GM12873 (cell line): ENCODE measurements around the gene PRX.

Source experiments
- TF ChIP-seq, protein P1 (sequence below): IDR thresholded peaks from 2 replicates; pipeline ENCODE4 v1.5.1; 2012; ENCODE audit warnings: low read depth, mild to moderate bottlenecking, moderate library complexity, low read length, control low read depth; ENCODE audit not compliant: insufficient read depth; ENCODE audit errors: missing control alignments

PRX gene

DNA sequence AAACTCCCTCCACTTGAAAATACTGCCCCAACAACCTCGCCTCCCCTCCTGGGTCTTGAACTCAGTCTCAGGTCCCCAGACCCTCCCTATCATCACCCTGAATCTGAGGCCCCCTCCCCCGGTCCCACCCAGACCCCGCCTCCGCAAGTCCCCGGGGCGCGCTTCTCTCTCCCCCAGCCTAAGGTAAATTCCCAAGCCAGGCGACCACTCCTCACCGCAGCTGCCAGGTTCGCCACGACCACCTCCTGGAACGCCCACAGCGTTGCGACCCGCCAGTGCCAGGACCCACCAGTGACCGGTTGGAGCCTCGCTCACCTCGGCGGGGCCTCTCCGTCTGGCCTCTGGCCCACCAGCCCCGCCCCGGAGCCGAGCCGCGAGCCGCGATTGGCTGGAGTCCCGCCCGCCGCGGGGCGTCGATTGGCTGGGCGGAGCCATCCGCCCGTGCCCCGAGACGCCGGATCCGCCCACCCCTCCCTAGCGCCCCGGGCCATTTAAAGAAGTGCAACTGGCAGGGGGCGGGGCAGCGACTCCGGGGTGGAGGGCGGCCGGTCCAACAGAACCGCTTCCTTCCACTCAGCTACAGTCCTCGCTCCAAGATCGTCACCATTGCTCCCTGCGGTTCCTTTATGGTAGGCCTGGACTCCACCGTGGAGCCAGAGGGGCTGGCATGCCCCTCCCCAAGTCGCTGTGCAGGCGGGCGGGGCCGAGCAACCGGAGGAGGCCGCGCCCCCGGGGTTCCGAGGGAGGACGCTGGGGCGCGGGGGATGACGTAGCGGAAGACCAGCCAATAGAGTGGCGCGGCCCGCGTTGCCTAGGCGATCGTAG is 31.0 kb upstream of the PRX start, which contains the start of gene SERTAD3:
Gene SERTAD3 (minus strand): TSS at position 336 of the 825 bp plus-strand sequence. CDS start 2,255 bp downstream, outside the sequence.
- TF ChIP-seq, protein P1, sequence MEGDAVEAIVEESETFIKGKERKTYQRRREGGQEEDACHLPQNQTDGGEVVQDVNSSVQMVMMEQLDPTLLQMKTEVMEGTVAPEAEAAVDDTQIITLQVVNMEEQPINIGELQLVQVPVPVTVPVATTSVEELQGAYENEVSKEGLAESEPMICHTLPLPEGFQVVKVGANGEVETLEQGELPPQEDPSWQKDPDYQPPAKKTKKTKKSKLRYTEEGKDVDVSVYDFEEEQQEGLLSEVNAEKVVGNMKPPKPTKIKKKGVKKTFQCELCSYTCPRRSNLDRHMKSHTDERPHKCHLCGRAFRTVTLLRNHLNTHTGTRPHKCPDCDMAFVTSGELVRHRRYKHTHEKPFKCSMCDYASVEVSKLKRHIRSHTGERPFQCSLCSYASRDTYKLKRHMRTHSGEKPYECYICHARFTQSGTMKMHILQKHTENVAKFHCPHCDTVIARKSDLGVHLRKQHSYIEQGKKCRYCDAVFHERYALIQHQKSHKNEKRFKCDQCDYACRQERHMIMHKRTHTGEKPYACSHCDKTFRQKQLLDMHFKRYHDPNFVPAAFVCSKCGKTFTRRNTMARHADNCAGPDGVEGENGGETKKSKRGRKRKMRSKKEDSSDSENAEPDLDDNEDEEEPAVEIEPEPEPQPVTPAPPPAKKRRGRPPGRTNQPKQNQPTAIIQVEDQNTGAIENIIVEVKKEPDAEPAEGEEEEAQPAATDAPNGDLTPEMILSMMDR: no peak

DNA sequence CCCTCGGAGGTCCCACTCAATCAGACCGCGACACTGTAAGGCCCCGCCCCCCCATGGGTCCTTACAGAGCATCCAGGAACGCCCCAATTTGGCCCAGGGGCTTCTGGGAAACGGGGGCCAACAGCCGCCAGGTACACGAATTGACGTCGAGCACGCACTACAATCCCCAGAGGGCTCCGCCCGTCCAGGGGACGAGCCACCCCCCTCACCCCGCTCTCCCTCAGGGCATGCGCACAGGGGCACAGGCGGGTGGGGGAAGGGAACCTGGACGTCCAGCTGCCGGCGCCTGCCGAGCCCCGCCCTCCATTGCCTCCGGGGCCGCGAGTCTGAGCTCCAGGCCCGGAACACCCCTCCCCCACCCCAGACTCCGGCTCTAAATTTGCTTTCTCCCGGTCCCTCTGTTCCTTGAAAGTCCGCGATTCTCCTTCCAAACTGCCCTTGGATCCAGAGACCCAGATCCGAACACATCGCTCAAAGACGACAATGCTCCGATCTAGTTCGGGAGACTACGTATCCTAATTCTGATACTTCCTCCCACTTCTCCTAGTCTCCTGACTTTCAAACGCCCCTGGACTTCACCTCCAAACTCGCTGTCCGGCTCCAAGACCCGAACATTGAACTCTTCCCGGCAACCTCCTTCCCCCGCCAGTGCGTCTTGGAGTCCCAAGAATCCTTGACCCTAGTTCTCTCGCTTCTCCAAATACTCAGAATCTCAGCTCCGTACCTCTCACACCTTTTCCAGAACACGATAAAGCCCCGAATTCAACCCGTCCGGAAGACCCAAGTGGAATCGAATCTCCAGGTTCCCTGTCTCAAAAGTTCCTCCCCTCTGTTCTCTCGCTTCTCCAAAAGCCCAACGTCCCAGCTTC is 30.2 kb upstream of the PRX start:
- TF ChIP-seq, protein P1: no peak

DNA sequence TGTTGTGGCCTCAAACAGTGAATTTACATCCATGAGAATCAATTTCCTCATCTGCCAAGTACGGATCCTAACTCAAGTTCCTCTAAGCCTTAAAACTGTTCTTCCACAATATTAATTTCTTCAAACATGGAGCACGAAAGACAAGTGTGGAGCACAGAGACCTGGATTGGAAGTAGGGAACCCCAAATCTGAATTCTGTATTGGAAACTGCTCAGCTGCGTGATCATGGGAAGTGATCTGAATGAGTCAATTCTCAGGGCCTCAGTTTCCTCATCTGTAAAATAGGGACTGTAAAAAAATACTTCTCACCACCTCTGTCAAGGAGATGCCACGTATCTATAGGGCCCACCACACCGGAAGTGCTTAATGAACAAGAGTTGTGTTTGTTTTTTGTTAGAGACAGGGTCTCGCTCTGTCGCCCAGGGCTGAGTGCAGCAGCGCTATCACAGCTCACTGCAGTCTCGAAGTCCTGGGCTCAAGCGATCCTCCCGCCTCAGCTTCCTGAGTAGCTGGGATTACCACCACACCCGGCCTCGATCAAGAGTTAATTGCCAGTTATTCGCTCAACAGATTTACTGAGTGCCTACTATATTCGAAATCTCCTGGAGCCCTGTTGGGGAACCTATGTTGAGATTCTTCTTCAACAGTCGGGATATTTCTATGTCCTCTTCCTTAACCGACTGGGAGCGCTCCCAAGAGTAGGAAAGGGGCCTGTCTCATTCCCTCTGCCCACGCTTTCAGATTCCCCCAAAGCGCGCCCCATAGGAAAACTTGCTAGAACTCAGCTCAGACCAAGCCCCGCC is 29.4 kb upstream of the PRX start:
- TF ChIP-seq, protein P1: no peak

DNA sequence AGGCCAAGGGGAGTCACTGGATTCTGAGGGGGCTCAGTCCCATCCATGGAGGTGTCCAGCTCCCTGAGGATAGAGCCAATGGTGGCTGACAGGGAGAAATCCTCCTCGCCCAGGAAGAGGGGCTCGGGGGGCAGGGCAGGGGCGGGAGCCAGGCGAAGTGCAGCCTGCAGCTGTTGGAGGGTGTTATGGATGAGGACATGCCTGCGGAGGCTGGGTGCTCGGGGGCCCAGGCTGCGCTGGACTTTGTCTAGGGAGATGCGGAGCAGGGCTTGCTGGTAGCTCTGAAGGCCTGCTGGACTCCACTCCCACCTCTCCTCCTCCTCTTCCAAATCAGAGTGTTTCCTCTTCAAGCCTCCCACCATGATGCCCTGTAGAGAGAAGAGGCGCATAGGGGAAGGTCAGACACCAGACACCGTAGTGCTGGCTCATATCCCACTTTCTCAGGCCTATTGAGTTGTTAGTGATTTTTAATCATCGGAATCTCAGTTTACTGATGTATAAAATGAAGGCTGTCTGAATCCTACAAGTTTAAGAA is 28.6 kb upstream of the PRX start:
- TF ChIP-seq, protein P1: no peak

DNA sequence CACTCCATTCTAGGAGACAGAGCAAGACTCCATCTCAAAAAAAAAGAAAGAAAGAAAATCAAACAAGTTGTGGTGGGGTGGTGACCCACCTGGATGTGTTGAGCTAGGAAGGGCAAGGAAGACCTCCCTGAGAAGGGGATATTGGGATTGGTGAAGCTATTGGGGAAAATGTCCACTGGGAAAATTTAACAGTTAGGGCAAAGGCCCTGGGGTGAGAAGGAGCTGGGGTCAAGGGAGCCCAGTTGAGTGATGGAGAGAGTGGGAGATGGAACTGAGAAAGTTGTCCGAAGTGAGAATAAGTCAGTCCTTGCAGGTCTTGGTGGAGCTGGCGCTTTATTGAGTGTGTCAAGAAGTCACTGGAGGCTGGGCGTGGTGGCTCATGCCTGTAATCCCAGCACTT is 25.1 kb upstream of the PRX start:
- TF ChIP-seq, protein P1: no peak

DNA sequence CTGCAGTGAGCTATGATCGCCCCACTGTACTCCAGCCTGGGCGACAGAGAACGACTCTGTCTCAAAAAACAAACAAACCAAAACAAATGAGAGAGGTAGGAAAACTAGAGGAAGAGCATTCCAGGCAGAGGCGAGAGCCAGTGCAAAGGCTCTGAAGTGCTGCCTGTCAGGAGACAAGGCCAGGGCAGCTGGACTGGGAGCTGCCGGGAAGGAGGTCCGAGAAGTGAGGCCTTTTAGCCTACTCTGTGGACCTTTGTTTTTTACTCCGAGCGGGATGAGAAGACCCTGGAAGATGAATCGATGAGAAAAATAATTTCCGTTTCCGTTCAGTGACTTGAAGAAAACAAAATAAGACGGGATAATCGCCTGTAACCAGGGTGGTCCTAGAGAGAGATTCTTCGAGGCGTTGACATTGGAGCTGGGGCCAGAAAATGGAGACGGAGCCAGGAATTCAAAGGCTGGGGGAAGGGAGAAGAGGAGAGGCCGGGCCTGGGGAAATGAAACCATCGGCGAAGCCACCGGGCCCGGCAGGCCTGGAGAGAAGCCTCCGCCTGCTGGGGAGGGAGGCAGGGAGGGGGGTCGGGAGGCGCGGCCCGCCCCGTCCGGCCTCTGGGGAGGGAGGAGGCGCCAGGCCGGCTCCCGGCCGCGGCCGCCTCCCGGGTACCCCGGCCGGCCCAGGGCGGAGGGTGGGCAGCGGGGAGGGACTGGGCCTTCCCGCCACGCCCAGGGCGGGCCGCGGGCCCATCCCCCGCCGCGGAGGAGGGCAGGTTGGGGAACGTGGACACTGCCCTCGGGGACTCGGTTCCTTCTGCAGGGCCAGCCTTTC is 20.4 kb upstream of the PRX start:
- TF ChIP-seq, protein P1: no peak
